NB4 (cell line): ENCODE data around the gene CSRP2.

ENCODE experiments used
- DNase-seq: peaks from one replicate; pipeline ENCODE4 v3.0.0; 2010; ENCODE audit warnings: low read depth
- H3K4me3 ChIP-seq: one replicate; pipeline ENCODE4 v1.5.1; 2011; ENCODE audit warnings: mild to moderate bottlenecking, low read depth, low read length, moderate library complexity
- CTCF ChIP-seq: IDR thresholded peaks from one replicate; pipeline ENCODE4 v1.5.1; 2012; ENCODE audit warnings: low read depth, low read length
- MAX ChIP-seq: IDR thresholded peaks from 2 replicates; pipeline ENCODE4 v1.6.1; 2011; ENCODE audit warnings: low read depth, low read length
- MYC ChIP-seq: IDR thresholded peaks from 2 replicates; pipeline ENCODE4 v1.6.1; 2011; ENCODE audit warnings: low read depth, low read length
- POLR2A ChIP-seq: IDR thresholded peaks from 2 replicates; pipeline ENCODE4 v1.6.1; 2011; ENCODE audit warnings: mild to moderate bottlenecking; ENCODE audit not compliant: insufficient read length; ENCODE audit errors: extremely low read depth

Gene CSRP2

GRCh38 chr12:76898442-76898841, 19.6 kb upstream of the CSRP2 start:
- H3K4me3 ChIP-seq, result no peak overlapping the region
- no peak for DNase-seq
- TF ChIP-seq POLR2A (no peak), MAX (no peak), MYC (no peak), CTCF (no peak)

- TF ChIP-seq MYC (no peak), MAX (no peak), CTCF (no peak), POLR2A (no peak)
- DNase-seq, result no peak
- no peak overlapping the region for H3K4me3 ChIP-seq
These were observed 17.5 kb upstream of the CSRP2 start for GRCh38 chr12:76896274-76896673.

- TF ChIP-seq MAX (no peak), MYC (no peak), CTCF (no peak), POLR2A (no peak)
- DNase-seq, result no peak
- no peak overlapping the region for H3K4me3 ChIP-seq
These were observed 17.0 kb upstream of the CSRP2 start for GRCh38 chr12:76895796-76896195.

- DNase-seq, result no peak
- no peak overlapping the region for H3K4me3 ChIP-seq
- no peak for TF ChIP-seq MYC
These were observed 12.8 kb upstream of the CSRP2 start for GRCh38 chr12:76891609-76892008.

- no peak overlapping the region for H3K4me3 ChIP-seq
- DNase-seq, result no peak
- no peak for TF ChIP-seq MYC
- no peak for TF ChIP-seq POLR2A
- TF ChIP-seq MAX, result no peak
- no peak for TF ChIP-seq CTCF
These were observed 11.6 kb upstream of the CSRP2 start for GRCh38 chr12:76890151-76891143.

GRCh38 chr12:76888775-76889174, 10.0 kb upstream of the CSRP2 start:
- TF ChIP-seq POLR2A (no peak), CTCF (no peak)
- DNase-seq, result no peak
- no peak overlapping the region for H3K4me3 ChIP-seq
